Measurements from ENCODE around the gene MT1E. TPM values are rescaled to one million over a fixed set of nuclear protein-coding genes. Genes with fewer than 3 reads are reported as not detected.

MT1E gene
- total RNA-seq, 1 donor from 2014 or later: 2.8 TPM

- peaks cover 43% of the 10 kb centered on the region for H3K4me1 Mint-ChIP-seq
- no peak for TF ChIP-seq CTCF (IDR thresholded peaks at IDR 0.05)
- ChIA-PET POLR2A (no interaction called here), CTCF (interaction anchor here (1.5 to 1.7 kb wide), 2 partner anchors 30 to 71 kb away, joined by 5 to 6 read pairs; no protein-coding TSS in a partner anchor)
- ATAC-seq (ENCODE audit: low read depth): no peak
- no peak for DNase-seq
- H3K9me3 Mint-ChIP-seq: no peaks in the 10 kb centered on the region
- intact Hi-C loops (cut with micrococcal nuclease): loop anchor here (5.0 to 10.0 kb wide), 2 partner anchors 41 to 304 kb away; partner anchors contain the start of gene HERPUD1
- H3K4me3 Mint-ChIP-seq: no peak overlapping the region
- peaks cover 35% of the 10 kb centered on the region for H3K27me3 Mint-ChIP-seq
- H3K36me3 Mint-ChIP-seq (ENCODE audit: low read depth): no peaks in the 10 kb centered on the region
- no peak overlapping the region for H3K27ac Mint-ChIP-seq
These were observed 5.6 kb downstream of the MT1E start for GRCh38 chr16:56631197-56631596.

GRCh38 chr16:56631832-56632155, 6.2 kb downstream of the MT1E start:
- H3K4me1 Mint-ChIP-seq: peaks cover 43% of the 10 kb centered on the region
- H3K4me3 Mint-ChIP-seq: peak overlapping the region; percentile 65
- intact Hi-C loops (cut with micrococcal nuclease): loop anchor here (5.0 to 10.0 kb wide), 2 partner anchors 41 to 303 kb away; partner anchors contain the start of gene HERPUD1
- ChIA-PET CTCF (no interaction called here), POLR2A (no interaction called here)
- H3K27ac Mint-ChIP-seq: no peak overlapping the region
- ATAC-seq (ENCODE audit: low read depth) (no peak), DNase-seq (no peak)
- H3K36me3 Mint-ChIP-seq (ENCODE audit: low read depth): no peaks in the 10 kb centered on the region
- peaks cover 36% of the 10 kb centered on the region for H3K27me3 Mint-ChIP-seq
- no peaks in the 10 kb centered on the region for H3K9me3 Mint-ChIP-seq
- no peak for TF ChIP-seq CTCF (IDR thresholded peaks at IDR 0.05)

GRCh38 chr16:56632156-56632847, 6.7 kb downstream of the MT1E start, which contains the start of gene MT1M:
Gene MT1M, plus strand, starts transcription at chr16:56632659. Its CDS starts 73 bp downstream, at chr16:56632732.
- DNase-seq (no peak), ATAC-seq (ENCODE audit: low read depth) (no peak)
- CTCF ChIA-PET: no interaction called here
- Mint-ChIP-seq H3K4me3 (peak within 1 kb of the TSS; percentile 65), H3K27me3 (peaks cover 39% of the 10 kb centered on the region), H3K27ac (no peak within 1 kb of the TSS), H3K4me1 (peaks cover 43% of the 10 kb centered on the region), H3K9me3 (no peaks in the 10 kb centered on the region), H3K36me3 (ENCODE audit: low read depth) (no peaks in the 10 kb centered on the region)
- intact Hi-C loops (cut with micrococcal nuclease): loop anchor here (5.0 to 10.0 kb wide), 2 partner anchors 40 to 302 kb away; partner anchors contain the start of gene HERPUD1
- TF ChIP-seq CTCF (IDR thresholded peaks at IDR 0.05): no peak
- POLR2A ChIA-PET: no interaction called here

GRCh38 chr16:56632848-56633365, 7.3 kb downstream of the MT1E start:
- no peak for ATAC-seq (ENCODE audit: low read depth)
- CTCF ChIA-PET: no interaction called here
- H3K27me3 Mint-ChIP-seq: peaks cover 44% of the 10 kb centered on the region

More at GRCh38 chr16:56632848-56633365, 7.3 kb downstream of the MT1E start:
- TF ChIP-seq CTCF (IDR thresholded peaks at IDR 0.05): no peak
- no peaks in the 10 kb centered on the region for H3K9me3 Mint-ChIP-seq
- peak overlapping the region; percentile 41 for H3K4me3 Mint-ChIP-seq
- H3K27ac Mint-ChIP-seq: no peak overlapping the region
- intact Hi-C loops (cut with micrococcal nuclease): loop anchor here (5.0 to 10.0 kb wide), 2 partner anchors 39 to 302 kb away; partner anchors contain the start of gene HERPUD1
- POLR2A ChIA-PET: no interaction called here
- no peaks in the 10 kb centered on the region for H3K36me3 Mint-ChIP-seq (ENCODE audit: low read depth)
- DNase-seq: no peak
- peaks cover 45% of the 10 kb centered on the region for H3K4me1 Mint-ChIP-seq

All from activated B cell treated with CpG ODN at 0.5 μM for 24 hours (primary cell).